Left lung (tissue), 10 donors: ENCODE results near the gene IGSF6. TPM values are rescaled to one million over a fixed set of nuclear protein-coding genes. Genes with fewer than 3 reads are reported as not detected.
"Not testable (repeated sequence)": the region's sequence is repeated elsewhere in the genome, so short reads cannot be mapped to it uniquely, and the experiment has no call there.

ENCODE experiments used
- ATAC-seq: fragments of 200-7000 bp; cut with Tn5 transposase; one replicate; pipeline ENCODE4 v1.9.1; 2020; ENCODE audit warnings: moderate library complexity
- DNase-seq, 4 donors: peaks; one replicate each; pipeline ENCODE4 v3.0.0-alpha.2; 2013 to 2020
- H3K27ac ChIP-seq, 2 donors: fragments of 200-600 bp; sonication (generic) in 1 of 2; one replicate each; pipeline versions ENCODE4 v1.5.0 to v1.8.0; 2020 to 2021
- H3K27me3 ChIP-seq, 2 donors: fragments of 200-600 bp; sonication (generic) in 1 of 2; one replicate each; pipeline versions ENCODE4 v1.5.0 to v1.8.0; 2020 to 2021
- H3K36me3 ChIP-seq, 2 donors: fragments of 200-600 bp; sonication (generic) in 1 of 2; one replicate each; pipeline versions ENCODE4 v1.5.0 to v1.8.0; 2020 to 2021
- H3K4me1 ChIP-seq, 2 donors: fragments of 200-600 bp; one replicate each; pipeline ENCODE4 v1.8.0; 2021
- H3K4me3 ChIP-seq, 2 donors: fragments of 200-600 bp; sonication (generic) in 1 of 2; one replicate each; pipeline versions ENCODE4 v1.5.0 to v1.8.0; 2020 to 2021; ENCODE audit warnings: mild to moderate bottlenecking in 1 of 2
- H3K9me3 ChIP-seq, 2 donors: fragments of 200-600 bp; sonication (generic) in 1 of 2; one replicate each; pipeline versions ENCODE4 v1.5.0 to v1.8.0; 2020 to 2021
- intact Hi-C, 2 donors: fragments of 100-400 bp; cut with DNase I; formaldehyde crosslinking; loops; one replicate each; pipeline versions ENCODE4 v1.11.2 to v1.14.2; 2022
- polyA plus RNA-seq, 6 donors: library from polyadenylated mRNA; unstranded; fragments of 120-200 nt; gene quantifications; one replicate each; pipeline ENCODE4 v1.2.1, GENCODE V29; 2013; ENCODE audit not compliant: insufficient read length in 6 of 6
- total RNA-seq, 2 donors: library from RNA; stranded (reverse); fragmentation: NEBNext Ultra II Directional; extraction: Animal tissue kit (Norgen Biotek cat#: 25700); gene quantifications; one replicate each; pipeline ENCODE4 v1.2.1, GENCODE V29; 2021
- TF ChIP-seq, protein P1 (sequence below), 2 donors: fragments of 200-600 bp; sonication (generic) in 1 of 2; IDR thresholded peaks; one replicate each; pipeline versions ENCODE4 v1.5.0 to v1.8.0; 2021; ENCODE audit warnings: antibody characterized with exemption in 2 of 2
- donor health status: DM: no; HTN: yes; CAD: no.
- donor health status: DM: no; HTN: no; CAD: no.

IGSF6 gene
- total and polyA plus RNA-seq, 8 donors = 5.2 to 65.4 (median 6.5) TPM

- Histone ChIP-seq H3K4me3 (no peak overlapping the region), H3K27ac (no peak overlapping the region), H3K36me3 (peaks cover 0 to 53% of the 10 kb centered on the region in 2 donors), H3K4me1 (peaks cover 0 to 44% of the 10 kb centered on the region in 2 donors), H3K27me3 (no peaks in the 10 kb centered on the region), H3K9me3 (no peaks in the 10 kb centered on the region)
- no peak for DNase-seq
- TF ChIP-seq, protein P1, sequence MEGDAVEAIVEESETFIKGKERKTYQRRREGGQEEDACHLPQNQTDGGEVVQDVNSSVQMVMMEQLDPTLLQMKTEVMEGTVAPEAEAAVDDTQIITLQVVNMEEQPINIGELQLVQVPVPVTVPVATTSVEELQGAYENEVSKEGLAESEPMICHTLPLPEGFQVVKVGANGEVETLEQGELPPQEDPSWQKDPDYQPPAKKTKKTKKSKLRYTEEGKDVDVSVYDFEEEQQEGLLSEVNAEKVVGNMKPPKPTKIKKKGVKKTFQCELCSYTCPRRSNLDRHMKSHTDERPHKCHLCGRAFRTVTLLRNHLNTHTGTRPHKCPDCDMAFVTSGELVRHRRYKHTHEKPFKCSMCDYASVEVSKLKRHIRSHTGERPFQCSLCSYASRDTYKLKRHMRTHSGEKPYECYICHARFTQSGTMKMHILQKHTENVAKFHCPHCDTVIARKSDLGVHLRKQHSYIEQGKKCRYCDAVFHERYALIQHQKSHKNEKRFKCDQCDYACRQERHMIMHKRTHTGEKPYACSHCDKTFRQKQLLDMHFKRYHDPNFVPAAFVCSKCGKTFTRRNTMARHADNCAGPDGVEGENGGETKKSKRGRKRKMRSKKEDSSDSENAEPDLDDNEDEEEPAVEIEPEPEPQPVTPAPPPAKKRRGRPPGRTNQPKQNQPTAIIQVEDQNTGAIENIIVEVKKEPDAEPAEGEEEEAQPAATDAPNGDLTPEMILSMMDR (IDR thresholded peaks at IDR 0.05) = no peak
- intact Hi-C loops = loop anchor here in 1 of 2 donors (5.0 kb wide), 1 partner anchor 42 kb away; no protein-coding TSS in a partner anchor
- no peak for ATAC-seq
Measured at GRCh38 chr16:21634216-21634615, 18.2 kb downstream of the IGSF6 start.

DNA sequence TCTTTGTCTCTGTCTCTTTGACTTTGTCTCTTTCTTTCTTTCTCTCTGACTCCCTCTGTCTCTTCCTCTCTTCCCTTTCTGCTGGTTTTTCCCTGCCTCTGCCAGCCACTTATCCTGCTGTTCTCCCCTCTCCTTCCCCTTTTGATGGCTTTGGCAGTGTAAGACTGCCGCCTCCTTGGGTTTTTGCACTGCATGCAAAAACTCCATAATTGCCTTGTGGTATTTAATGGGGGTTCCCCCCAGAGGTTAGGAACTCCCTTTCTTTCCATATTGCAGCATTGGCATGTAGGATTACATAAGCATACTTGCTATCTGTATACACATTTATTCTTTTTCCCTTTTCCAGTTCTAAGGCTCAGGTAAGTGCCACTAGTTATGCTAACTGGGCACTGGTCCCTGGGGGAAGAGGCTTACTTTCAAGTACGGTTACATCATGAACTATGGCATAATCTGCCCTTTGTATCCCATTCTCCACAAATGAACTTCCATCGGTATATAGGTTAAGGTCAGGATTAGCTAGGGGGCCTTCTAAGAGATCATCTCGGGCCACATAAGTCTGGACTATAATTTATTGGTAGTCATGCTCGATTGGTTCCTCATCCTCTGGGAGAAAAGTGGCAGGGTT, 20.3 kb downstream of the IGSF6 start:
- H3K27me3 ChIP-seq, H3K4me3 ChIP-seq, DNase-seq, ATAC-seq, H3K9me3 ChIP-seq: not testable (repeated sequence)
- peaks cover 0 to 51% of the 10 kb centered on the region in 2 donors for H3K36me3 ChIP-seq
- H3K27ac ChIP-seq = peak overlapping the region in 1 of 2 donors; percentile 45
- intact Hi-C loops = loop anchor here in 1 of 2 donors (5.0 kb wide), 1 partner anchor 40 kb away; no protein-coding TSS in a partner anchor
- H3K4me1 ChIP-seq = peaks cover 0 to 29% of the 10 kb centered on the region in 2 donors

- Histone ChIP-seq H3K27ac (peak overlapping the region in 1 of 2 donors; percentile 45), H3K36me3 (peaks cover 0 to 48% of the 10 kb centered on the region in 2 donors), H3K4me1 (peaks cover 0 to 36% of the 10 kb centered on the region in 2 donors)
- not testable (repeated sequence) for H3K4me3 ChIP-seq, DNase-seq, H3K9me3 ChIP-seq, ATAC-seq, H3K27me3 ChIP-seq
- intact Hi-C loops = loop anchor here in 1 of 2 donors (5.0 kb wide), 1 partner anchor 39 kb away; no protein-coding TSS in a partner anchor
Measured at GRCh38 chr16:21631376-21631775, 21.0 kb downstream of the IGSF6 start.

GRCh38 chr16:21630866-21631265, 21.5 kb downstream of the IGSF6 start:
- not testable (repeated sequence) for ATAC-seq, H3K4me3 ChIP-seq, DNase-seq, H3K9me3 ChIP-seq, H3K27me3 ChIP-seq
- peaks cover 0 to 41% of the 10 kb centered on the region in 2 donors for H3K4me1 ChIP-seq
- intact Hi-C loops = loop anchor here in 1 of 2 donors (5.0 kb wide), 1 partner anchor 39 kb away; no protein-coding TSS in a partner anchor
- peaks cover 0 to 49% of the 10 kb centered on the region in 2 donors for H3K36me3 ChIP-seq
- H3K27ac ChIP-seq = peak overlapping the region in 1 of 2 donors; percentile 33

DNA sequence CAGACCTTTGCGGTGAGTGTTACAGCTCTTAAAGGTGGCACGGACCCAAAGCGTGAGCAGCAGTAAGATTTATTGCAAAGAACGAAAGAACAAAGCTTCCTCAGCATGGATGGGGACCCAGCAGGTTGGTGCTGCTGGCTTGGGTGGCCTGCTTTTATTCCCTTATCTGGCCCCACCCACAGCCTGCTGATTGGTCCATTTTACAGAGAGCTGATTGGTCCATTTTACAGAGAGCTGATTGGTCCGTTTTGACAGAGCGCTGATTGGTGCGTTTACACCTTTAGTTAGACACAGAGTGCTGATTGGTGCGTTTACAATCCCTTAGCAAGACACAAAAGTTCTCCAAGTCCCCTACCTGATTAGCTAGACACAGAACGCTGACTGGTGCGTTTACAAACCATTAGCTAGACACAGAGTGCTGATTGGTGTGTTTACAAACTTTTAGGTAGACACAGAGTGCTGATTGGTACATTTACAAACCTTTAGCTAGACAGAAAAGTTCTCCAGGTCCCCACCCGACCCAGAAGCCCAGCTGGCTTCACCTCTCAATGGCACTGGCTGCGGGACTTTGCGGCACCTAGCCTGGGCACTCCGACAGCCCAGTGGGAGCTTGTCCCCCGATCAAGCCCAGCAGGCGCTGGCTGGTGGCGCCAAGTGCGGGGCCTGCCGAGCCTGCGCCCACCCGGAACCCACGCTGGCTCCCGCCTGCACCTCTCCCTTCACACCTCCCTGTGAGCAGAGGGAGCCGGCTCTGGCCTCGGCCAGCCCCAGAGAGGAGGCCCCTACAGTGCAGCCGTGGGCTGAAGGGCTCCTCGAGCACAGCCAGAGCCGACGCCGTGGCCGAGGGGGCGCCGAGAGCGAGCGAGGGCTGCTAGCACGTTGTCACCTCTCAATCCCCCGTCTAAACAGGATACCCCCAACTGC, 22.5 kb downstream of the IGSF6 start:
- ATAC-seq, H3K4me3 ChIP-seq, H3K27ac ChIP-seq, H3K9me3 ChIP-seq, H3K27me3 ChIP-seq: not testable (repeated sequence)
- peak in 1 of 4 donors; percentile 71 for DNase-seq
- Histone ChIP-seq H3K36me3 (peaks cover 0 to 51% of the 10 kb centered on the region in 2 donors), H3K4me1 (peaks cover 0 to 49% of the 10 kb centered on the region in 2 donors)
- intact Hi-C loops = loop anchor here in 1 of 2 donors (5.0 kb wide), 1 partner anchor 38 kb away; no protein-coding TSS in a partner anchor

DNA sequence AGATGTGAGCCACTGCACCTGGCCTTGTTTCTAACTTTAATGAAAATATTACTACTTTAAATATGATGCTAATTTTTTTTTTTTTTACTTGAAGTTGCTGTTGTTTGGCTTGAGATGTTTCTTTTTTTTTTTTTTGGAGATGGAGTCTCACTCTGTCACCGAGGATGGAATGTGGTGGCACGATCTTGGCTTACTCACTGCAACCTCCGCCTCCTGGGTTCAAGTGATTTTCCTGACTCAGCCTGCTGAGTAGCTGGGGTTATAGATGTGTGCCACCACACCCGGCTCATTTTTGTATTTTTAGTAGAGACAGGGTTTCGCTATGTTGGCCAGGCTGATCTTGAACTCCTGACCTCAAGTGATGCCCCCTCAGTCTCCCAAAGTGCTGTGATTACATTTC, 23.6 kb downstream of the IGSF6 start:
- H3K27ac ChIP-seq = no peak overlapping the region
- no peaks in the 10 kb centered on the region for H3K27me3 ChIP-seq
- no peak for ATAC-seq

More for the DNA sequence above, 23.6 kb downstream of the IGSF6 start:
- Histone ChIP-seq H3K4me3 (no peak overlapping the region), H3K36me3 (peaks cover 0 to 48% of the 10 kb centered on the region in 2 donors), H3K4me1 (peaks cover 0 to 49% of the 10 kb centered on the region in 2 donors), H3K9me3 (no peaks in the 10 kb centered on the region)
- TF ChIP-seq, protein P1 (IDR thresholded peaks at IDR 0.05) = no peak
- intact Hi-C loops = no loop called here
- DNase-seq = no peak
